Fibroblast of pulmonary artery (primary cell): Measurements from ENCODE around the gene CCDC141.

ENCODE experiments used
- DNase-seq: peaks from one replicate; pipeline ENCODE4 v3.0.0-alpha.2; 2010; ENCODE audit warnings: low read depth
- H3K4me3 ChIP-seq: replicated peaks from 2 replicates; pipeline ENCODE4 v1.5.1; 2011; ENCODE audit warnings: low read depth, mild to moderate bottlenecking, control low read depth, low read length, moderate library complexity
- TF ChIP-seq, protein P1 (sequence below): IDR thresholded peaks from 2 replicates; pipeline ENCODE4 v1.5.1; 2011; ENCODE audit warnings: mild to moderate bottlenecking, control low read depth, low read length, inconsistent platforms; ENCODE audit errors: missing control alignments

CCDC141 gene

GRCh38 chr2:178865146-178865936 lies 184.6 kb downstream of the CCDC141 start:
- TF ChIP-seq, protein P1, sequence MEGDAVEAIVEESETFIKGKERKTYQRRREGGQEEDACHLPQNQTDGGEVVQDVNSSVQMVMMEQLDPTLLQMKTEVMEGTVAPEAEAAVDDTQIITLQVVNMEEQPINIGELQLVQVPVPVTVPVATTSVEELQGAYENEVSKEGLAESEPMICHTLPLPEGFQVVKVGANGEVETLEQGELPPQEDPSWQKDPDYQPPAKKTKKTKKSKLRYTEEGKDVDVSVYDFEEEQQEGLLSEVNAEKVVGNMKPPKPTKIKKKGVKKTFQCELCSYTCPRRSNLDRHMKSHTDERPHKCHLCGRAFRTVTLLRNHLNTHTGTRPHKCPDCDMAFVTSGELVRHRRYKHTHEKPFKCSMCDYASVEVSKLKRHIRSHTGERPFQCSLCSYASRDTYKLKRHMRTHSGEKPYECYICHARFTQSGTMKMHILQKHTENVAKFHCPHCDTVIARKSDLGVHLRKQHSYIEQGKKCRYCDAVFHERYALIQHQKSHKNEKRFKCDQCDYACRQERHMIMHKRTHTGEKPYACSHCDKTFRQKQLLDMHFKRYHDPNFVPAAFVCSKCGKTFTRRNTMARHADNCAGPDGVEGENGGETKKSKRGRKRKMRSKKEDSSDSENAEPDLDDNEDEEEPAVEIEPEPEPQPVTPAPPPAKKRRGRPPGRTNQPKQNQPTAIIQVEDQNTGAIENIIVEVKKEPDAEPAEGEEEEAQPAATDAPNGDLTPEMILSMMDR, result no peak
- H3K4me3 ChIP-seq, result no peak overlapping the region
- peak; percentile 60 for DNase-seq

GRCh38 chr2:178863856-178864620 lies 185.9 kb downstream of the CCDC141 start:
- H3K4me3 ChIP-seq, result no peak overlapping the region
- DNase-seq, result peak; percentile 46
- TF ChIP-seq, protein P1, result no peak

DNA sequence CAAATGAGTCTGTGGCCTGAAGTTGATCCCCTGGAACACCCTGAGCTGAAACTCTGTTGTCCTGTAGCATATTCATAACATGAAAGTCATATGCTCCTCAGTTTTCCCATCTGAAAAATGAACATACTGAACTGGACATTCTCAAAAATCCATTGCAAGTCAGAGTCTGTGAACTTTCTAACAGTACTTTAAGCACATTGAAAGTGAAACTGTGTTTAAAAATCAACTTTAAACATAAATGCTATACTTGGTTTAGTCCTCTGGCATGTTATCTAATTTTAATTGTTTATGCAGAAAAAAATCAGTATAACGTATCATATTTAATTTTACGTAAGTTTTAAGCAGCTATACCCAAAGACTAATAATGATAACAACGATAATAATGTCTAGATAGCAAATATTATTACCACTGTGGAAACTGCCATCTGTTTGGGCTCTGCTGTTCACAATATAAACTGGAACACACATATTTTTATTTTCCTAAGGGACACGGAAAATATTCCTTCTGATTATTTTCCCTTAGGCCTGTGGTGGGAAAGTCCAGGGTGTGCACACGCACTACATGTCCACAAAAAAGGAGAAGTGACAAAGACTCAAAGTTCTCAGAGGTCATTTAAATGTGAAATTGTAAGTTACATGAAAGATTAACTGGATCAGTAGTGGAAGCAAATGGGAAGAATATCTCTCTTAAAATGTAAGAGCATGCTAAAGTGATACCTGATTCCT lies 186.6 kb downstream of the CCDC141 start:
- TF ChIP-seq, protein P1, result no peak
- DNase-seq, result no peak
- H3K4me3 ChIP-seq, result no peak overlapping the region

DNA sequence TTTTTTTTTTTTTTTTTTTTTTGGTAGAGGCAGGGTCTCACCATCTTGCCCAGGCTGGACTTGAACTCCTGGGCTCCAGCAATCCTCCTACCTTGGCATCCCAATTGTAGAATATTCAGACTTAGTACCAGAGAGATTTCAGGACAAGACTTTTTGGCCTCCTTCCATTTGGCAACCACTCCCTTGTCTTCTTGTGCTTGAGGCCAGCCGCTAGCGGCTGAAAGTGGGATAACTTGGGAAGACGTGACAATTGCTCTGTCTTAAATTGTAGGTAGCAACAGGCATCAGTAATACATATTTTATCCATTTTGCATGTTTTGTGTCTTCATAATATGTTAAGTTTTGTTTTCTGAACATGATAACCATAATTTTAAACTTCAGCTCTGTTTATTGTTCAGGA lies 189.4 kb downstream of the CCDC141 start:
- H3K4me3 ChIP-seq, result no peak overlapping the region
- TF ChIP-seq, protein P1, result peak; percentile 30
- DNase-seq, result peak; percentile 67

DNA sequence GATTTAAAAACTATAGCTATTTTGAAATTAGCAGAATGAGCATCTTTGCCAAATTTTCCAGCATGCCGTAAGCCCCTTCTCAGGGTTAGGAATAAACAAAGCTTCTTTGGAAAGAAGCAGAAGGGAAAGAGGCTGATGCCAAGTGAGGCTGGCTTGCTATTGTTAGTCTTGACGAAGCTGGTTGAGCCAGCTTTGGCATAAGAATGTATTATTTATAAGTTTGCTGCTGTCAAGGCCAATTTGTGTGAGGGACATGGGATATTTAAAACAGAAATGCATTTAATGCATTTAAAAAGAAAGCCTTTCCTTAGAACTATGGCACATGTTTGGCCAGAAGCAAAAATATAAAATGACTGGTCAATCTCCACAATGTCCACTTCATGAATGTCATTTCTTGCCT lies 190.2 kb downstream of the CCDC141 start:
- H3K4me3 ChIP-seq, result no peak overlapping the region
- TF ChIP-seq, protein P1, result no peak
- DNase-seq, result no peak

DNA sequence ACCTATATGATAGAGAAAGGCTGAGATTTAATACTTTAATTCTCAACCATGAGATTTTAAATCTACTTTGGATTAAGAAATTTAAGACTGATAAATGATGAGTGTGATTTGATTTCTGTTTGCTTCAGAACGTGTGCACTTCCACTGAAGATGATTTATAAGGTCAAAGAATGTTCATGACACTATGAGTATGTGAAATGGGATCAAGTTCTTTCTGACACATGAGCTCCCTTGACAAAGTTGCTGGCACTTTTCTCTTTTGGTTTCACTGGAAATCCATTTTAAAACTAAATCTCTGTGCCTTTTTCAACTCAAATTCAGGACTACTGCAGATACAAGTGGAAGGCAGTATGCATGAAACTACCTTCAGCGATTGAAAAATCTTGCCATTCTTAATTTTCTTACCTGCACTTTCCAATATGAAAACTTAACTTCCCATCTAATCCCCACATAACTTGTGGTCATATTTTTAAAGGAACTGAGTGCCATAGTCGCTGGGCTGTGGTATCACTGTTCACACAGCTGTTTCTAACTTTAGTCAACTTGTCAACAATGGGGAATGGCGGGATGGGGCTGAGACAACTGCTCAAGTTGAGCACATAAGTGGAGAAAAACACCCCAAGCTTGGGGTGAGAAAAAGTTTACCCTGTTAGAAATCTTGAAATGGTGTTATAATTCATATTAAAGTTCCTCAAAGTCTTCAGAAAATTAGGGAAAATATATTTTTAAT lies 190.9 kb downstream of the CCDC141 start:
- TF ChIP-seq, protein P1, result no peak
- no peak overlapping the region for H3K4me3 ChIP-seq
- no peak for DNase-seq
